ENCODE measurements around the gene TRAF7. TPM values are rescaled to one million over a fixed set of nuclear protein-coding genes. Genes with fewer than 3 reads are reported as not detected.
"Not testable (repeated sequence)": the region's sequence is repeated elsewhere in the genome, so short reads cannot be mapped to it uniquely, and the experiment has no call there.

Gene TRAF7
- total RNA-seq, 1 donor, result 90.5 TPM

- DNase-seq (ENCODE audit: low read depth in 2 of 3, low spot score in 2 of 3), result no peak
Observed at GRCh38 chr16:2121853-2122252, 33.7 kb upstream of the TRAF7 start.

- DNase-seq (ENCODE audit: low read depth in 2 of 3, low spot score in 2 of 3), result no peak
Observed at GRCh38 chr16:2122429-2122828, 33.2 kb upstream of the TRAF7 start.

GRCh38 chr16:2122934-2123683, 32.5 kb upstream of the TRAF7 start:
- not testable (repeated sequence) for DNase-seq (ENCODE audit: low read depth in 2 of 3, low spot score in 2 of 3)

- DNase-seq (ENCODE audit: low read depth in 2 of 3, low spot score in 2 of 3), result not testable (repeated sequence)
Observed at GRCh38 chr16:2123706-2124376, 31.7 kb upstream of the TRAF7 start.

- not testable (repeated sequence) for DNase-seq (ENCODE audit: low read depth in 2 of 3, low spot score in 2 of 3)
Observed at GRCh38 chr16:2124377-2124693, 31.2 kb upstream of the TRAF7 start.

GRCh38 chr16:2124694-2125444, 30.7 kb upstream of the TRAF7 start:
- DNase-seq (ENCODE audit: low read depth in 2 of 3, low spot score in 2 of 3), result peak in 1 of 3 donors; percentile 25

- not testable (repeated sequence) for DNase-seq (ENCODE audit: low read depth in 2 of 3, low spot score in 2 of 3)
Observed at GRCh38 chr16:2125609-2126008, 30.0 kb upstream of the TRAF7 start.

- not testable (repeated sequence) for DNase-seq (ENCODE audit: low read depth in 2 of 3, low spot score in 2 of 3)
Observed at GRCh38 chr16:2126161-2126743, 29.3 kb upstream of the TRAF7 start.

- not testable (repeated sequence) for DNase-seq (ENCODE audit: low read depth in 2 of 3, low spot score in 2 of 3)
Observed at GRCh38 chr16:2126928-2127556, 28.5 kb upstream of the TRAF7 start.

- DNase-seq (ENCODE audit: low read depth in 2 of 3, low spot score in 2 of 3), result not testable (repeated sequence)
Observed at GRCh38 chr16:2127630-2128280, 27.8 kb upstream of the TRAF7 start.

GRCh38 chr16:2129251-2129650, 26.3 kb upstream of the TRAF7 start:
- DNase-seq (ENCODE audit: low read depth in 2 of 3, low spot score in 2 of 3), result not testable (repeated sequence)

- not testable (repeated sequence) for DNase-seq (ENCODE audit: low read depth in 2 of 3, low spot score in 2 of 3)
Observed at GRCh38 chr16:2129890-2130447, 25.6 kb upstream of the TRAF7 start.

GRCh38 chr16:2133797-2134196, 21.8 kb upstream of the TRAF7 start:
- not testable (repeated sequence) for DNase-seq (ENCODE audit: low read depth in 2 of 3, low spot score in 2 of 3)

- not testable (repeated sequence) for DNase-seq (ENCODE audit: low read depth in 2 of 3, low spot score in 2 of 3)
Observed at GRCh38 chr16:2135071-2135470, 20.5 kb upstream of the TRAF7 start.

- DNase-seq (ENCODE audit: low read depth in 2 of 3, low spot score in 2 of 3), result peak; percentile 89 to 93 (median 92)
Observed at GRCh38 chr16:2135770-2136490, 19.7 kb upstream of the TRAF7 start, which contains the start of gene PKD1. TSS of gene PKD1 (minus strand) at chr16:2135898. CDS start at chr16:2135689, 209 bp downstream.

- no peak for DNase-seq (ENCODE audit: low read depth in 2 of 3, low spot score in 2 of 3)
Observed at GRCh38 chr16:2142942-2143877, 12.4 kb upstream of the TRAF7 start.

GRCh38 chr16:2143878-2144485, 11.6 kb upstream of the TRAF7 start:
- no peak for DNase-seq (ENCODE audit: low read depth in 2 of 3, low spot score in 2 of 3)

GRCh38 chr16:2145843-2146242, 9.7 kb upstream of the TRAF7 start:
- no peak for DNase-seq (ENCODE audit: low read depth in 2 of 3, low spot score in 2 of 3)
